Measurements from ENCODE around the gene SMARCA2. TPM values are rescaled to one million over a fixed set of nuclear protein-coding genes. Genes with fewer than 3 reads are reported as not detected.

Gene SMARCA2
- total and polyA plus RNA-seq, 9 of the 15 experiments (the other 6 are each of a cell fraction or from before 2014, with no cell fraction given) = 8.0 to 34.8 (median 25.5) TPM

DNA sequence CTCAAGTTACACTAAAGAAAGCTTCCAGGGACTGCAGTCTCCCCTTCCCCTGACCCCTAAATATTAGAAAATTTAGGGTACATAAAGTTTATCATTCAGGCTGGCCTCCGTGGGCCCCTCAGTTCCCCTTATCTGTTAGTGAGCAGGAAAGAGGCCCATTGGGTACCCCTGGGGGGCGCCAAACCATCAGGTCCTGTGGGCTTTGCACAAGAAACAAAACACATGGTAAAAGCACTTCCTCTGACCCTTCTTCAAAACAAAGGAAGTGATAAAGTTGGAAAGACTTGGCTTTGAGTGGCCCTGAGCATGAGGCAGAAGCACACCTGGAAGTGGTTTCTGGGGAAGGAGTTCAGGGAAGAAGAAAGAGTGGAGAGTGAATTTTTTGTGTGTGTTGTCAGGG is 213.0 kb downstream of the SMARCA2 start:
- Histone ChIP-seq H3K27me3 (ENCODE audit: control insufficient read depth in 2 of 2, insufficient read depth in 2 of 2, low read length in 2 of 2) (no peaks in the 10 kb centered on the region), H3K36me3 (ENCODE audit: control insufficient read depth, insufficient read depth, low read length) (no peaks in the 10 kb centered on the region), H3K9me3 (replicated peaks; ENCODE audit: control insufficient read depth, insufficient read depth, low read depth, low read length) (no peaks in the 10 kb centered on the region; the same call in 1 of the 2 replicates), H3K4me3 (no peak overlapping the region), H4K20me1 (replicated peaks; ENCODE audit: control insufficient read depth, insufficient read depth, low read length) (no peaks in the 10 kb centered on the region), H2AFZ (ENCODE audit: low read depth, low read length) (peak overlapping the region; percentile 40; the same call in 1 of the 2 replicates), H3K9me1 (ENCODE audit: control insufficient read depth, insufficient read depth, low read length) (no peaks in the 10 kb centered on the region), H3K27ac (ENCODE audit: extremely low read depth, low read depth, low read length) (no peak overlapping the region), H3K79me2 (ENCODE audit: control insufficient read depth, insufficient read depth, low read length) (no peaks in the 10 kb centered on the region), H3K4me2 (ENCODE audit: insufficient read depth, low read length) (no peak overlapping the region), H3K4me1 (replicated peaks in 1 of 2; ENCODE audit: control insufficient read depth in 2 of 2, insufficient read depth in 2 of 2, low read length in 2 of 2) (0 out of 5 replicates have a peak, but pooled peaks cover 0 to 2% of the 10 kb centered on the region in 2 experiments), H3K9ac (ENCODE audit: insufficient read depth in 1 of 2, low read depth in 2 of 2, low read length in 2 of 2) (no peak overlapping the region)
- FAIRE-seq (no peak), ATAC-seq (peak; percentile 80), DNase-seq (ENCODE audit: extremely low read depth in 1 of 4, low spot score in 3 of 4) (peak; percentile 5 to 37 (median 13))
- BruUV-seq (replicated peaks) = no TSS peak
- WGBS (ENCODE audit: insufficient coverage, low coverage, missing lambda C conversion rate) = 0% methylated on average over 2 of the region's 2 CpGs
- intact Hi-C loops (cut with micrococcal nuclease) (no loop called here), in situ Hi-C loops (cut with MboI) (no loop called here)
- ChIA-PET POLR2A (no interaction called here), CTCF (ENCODE audit: low intra/inter-chr PET ratio) (interaction anchor here (0.6 kb wide), 1 partner anchor 10 kb away, joined by 3 read pairs; no protein-coding TSS in a partner anchor)
- TF ChIP-seq NCOA6 (IDR thresholded peaks at IDR 0.05) (no peak), SMAD2 (IDR thresholded peaks at IDR 0.05; ENCODE audit: low read depth, low read length) (no peak), SPI1 (IDR thresholded peaks at IDR 0.05; ENCODE audit: borderline replicate concordance, low read depth, low read length) (0 out of 2 replicates have a peak, but pooled peaks have one; percentile 7), CREB3 (tag; conservative IDR thresholded peaks at IDR 0.05; ENCODE audit: low read depth) (no peak), ZNF398 (CRISPR knock-in tag; IDR thresholded peaks at IDR 0.05) (no peak), HNRNPK (IDR thresholded peaks at IDR 0.05; ENCODE audit: low read depth, low read length, poor library complexity, severe bottlenecking) (no peak), ZBTB34 (CRISPR knock-in tag; IDR thresholded peaks at IDR 0.05) (no peak), ZNF23 (CRISPR knock-in tag; IDR thresholded peaks at IDR 0.05) (no peak), ZBTB9 (CRISPR knock-in tag; IDR thresholded peaks at IDR 0.05) (no peak), NKRF (IDR thresholded peaks at IDR 0.05; ENCODE audit: borderline replicate concordance) (no peak), L3MBTL2 (IDR thresholded peaks at IDR 0.05) (peak; percentile 41; the same call in 1 of the 2 replicates), ZNF778 (CRISPR knock-in tag; IDR thresholded peaks at IDR 0.05) (no peak), KAT2B (IDR thresholded peaks at IDR 0.05; ENCODE audit: low read depth, low read length) (no peak)
- TF ChIP-seq, protein P1, sequence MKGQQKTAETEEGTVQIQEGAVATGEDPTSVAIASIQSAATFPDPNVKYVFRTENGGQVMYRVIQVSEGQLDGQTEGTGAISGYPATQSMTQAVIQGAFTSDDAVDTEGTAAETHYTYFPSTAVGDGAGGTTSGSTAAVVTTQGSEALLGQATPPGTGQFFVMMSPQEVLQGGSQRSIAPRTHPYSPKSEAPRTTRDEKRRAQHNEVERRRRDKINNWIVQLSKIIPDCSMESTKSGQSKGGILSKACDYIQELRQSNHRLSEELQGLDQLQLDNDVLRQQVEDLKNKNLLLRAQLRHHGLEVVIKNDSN (CRISPR knock-in tag; IDR thresholded peaks at IDR 0.05) = no peak

Measured in K562 (cell line).